Esophagus muscularis mucosa (tissue), 3 donors: Measurements from ENCODE around the gene NDUFA11.
"Not testable (repeated sequence)": the region's sequence is repeated elsewhere in the genome, so short reads cannot be mapped to it uniquely, and the experiment has no call there.

ENCODE experiments used
- CTCF ChIP-seq, 3 experiments: fragments of 200-600 bp in 2 of 3; fragments of 450-650 bp in 1 of 3; sonication (generic) in 2 of 3; IDR thresholded peaks; one replicate each; pipeline ENCODE4 v1.5.1; 2017 to 2019; ENCODE audit warnings: antibody characterized with exemption in 3 of 3, mild to moderate bottlenecking in 2 of 3, moderate library complexity in 1 of 3
- POLR2A ChIP-seq: fragments of 450-650 bp; IDR thresholded peaks from one replicate; pipeline ENCODE4 v1.6.1; 2017; ENCODE audit warnings: antibody characterized with exemption, moderate library complexity, mild to moderate bottlenecking, low read depth
- POLR2AphosphoS5 ChIP-seq, 2 donors: sonication (generic); formaldehyde crosslinking; IDR thresholded peaks; one replicate each; pipeline ENCODE4 v1.6.1; 2017; ENCODE audit warnings: antibody characterized with exemption in 2 of 2

GRCh38 chr19:5884065-5884811 lies 19.4 kb downstream of the NDUFA11 start:
- not testable (repeated sequence) for TF ChIP-seq POLR2AphosphoS5 (IDR thresholded peaks at IDR 0.05); CTCF (IDR thresholded peaks at IDR 0.05); POLR2A
